Activated CD4-positive, alpha-beta T cell treated with anti-CD3 and anti-CD28 coated beads, Interleukin-2, amount 50 U/mL, for 24 hours (primary cell): ENCODE measurements around the gene TMEM200A.
A peak's percentile ranks its signal among the peaks of the same experiment; 100 is the strongest.
"Not testable (repeated sequence)": the region's sequence is repeated elsewhere in the genome, so short reads cannot be mapped to it uniquely, and the experiment has no call there.

Experiments
- DNase-seq, 2 donors: peaks; one replicate each; pipeline ENCODE4 v3.0.0-alpha.2; 2020; ENCODE audit warnings: low read depth in 1 of 2, low spot score in 1 of 2

TMEM200A gene

GRCh38 chr6:130365166-130366106, at the start of gene TMEM200A:
Gene TMEM200A (plus strand): TSS chr6:130366017. CDS start chr6:130440423, 74,406 bp downstream.
- DNase-seq, result peak in 1 of 2 donors; percentile 24

- no peak for DNase-seq
Measured at GRCh38 chr6:130320908-130321307, 44.9 kb upstream of the TMEM200A start.

GRCh38 chr6:130322673-130323268, 43.0 kb upstream of the TMEM200A start:
- DNase-seq, result peak in 1 of 2 donors; percentile 56

- DNase-seq, result no peak
Measured at GRCh38 chr6:130324657-130325056, 41.2 kb upstream of the TMEM200A start.

GRCh38 chr6:130326496-130326895, 39.3 kb upstream of the TMEM200A start:
- DNase-seq, result no peak

GRCh38 chr6:130337534-130337933, 28.3 kb upstream of the TMEM200A start:
- no peak for DNase-seq

- DNase-seq, result not testable (repeated sequence)
Measured at GRCh38 chr6:130346324-130346723, 19.5 kb upstream of the TMEM200A start.

- DNase-seq, result no peak
Measured at GRCh38 chr6:130354322-130354721, 11.5 kb upstream of the TMEM200A start.

GRCh38 chr6:130355572-130355971, 10.2 kb upstream of the TMEM200A start:
- DNase-seq, result no peak

GRCh38 chr6:130357436-130357835, 8.4 kb upstream of the TMEM200A start:
- no peak for DNase-seq

GRCh38 chr6:130359736-130360135, 6.1 kb upstream of the TMEM200A start:
- DNase-seq, result no peak

- no peak for DNase-seq
Measured at GRCh38 chr6:130362128-130362527, 3.7 kb upstream of the TMEM200A start.

GRCh38 chr6:130364224-130364780, 1.5 kb upstream of the TMEM200A start:
- no peak for DNase-seq

- peak in 1 of 2 donors; percentile 3 for DNase-seq
Measured at GRCh38 chr6:130366107-130367005, 539 bp downstream of the TMEM200A start.

- DNase-seq, result no peak
Measured at GRCh38 chr6:130367767-130368166, 1.9 kb downstream of the TMEM200A start.

- DNase-seq, result no peak
Measured at GRCh38 chr6:130368576-130368975, 2.8 kb downstream of the TMEM200A start.

- DNase-seq, result no peak
Measured at GRCh38 chr6:130369831-130370230, 4.0 kb downstream of the TMEM200A start.

- no peak for DNase-seq
Measured at GRCh38 chr6:130371921-130372420, 6.2 kb downstream of the TMEM200A start.

- DNase-seq, result no peak
Measured at GRCh38 chr6:130372786-130373185, 7.0 kb downstream of the TMEM200A start.

- DNase-seq, result no peak
Measured at GRCh38 chr6:130373992-130374391, 8.2 kb downstream of the TMEM200A start.

GRCh38 chr6:130376936-130377335, 11.1 kb downstream of the TMEM200A start:
- DNase-seq, result no peak
